BLaER1 (cell line): ENCODE data around the gene R3HDM2.

ENCODE experiments used
- H3K27ac ChIP-seq: shearing (Covaris generic); formaldehyde crosslinking; 2 replicates; pipeline ENCODE4 v1.8.1; 2022
- H3K27me3 ChIP-seq: shearing (Covaris generic); formaldehyde crosslinking; 2 replicates; pipeline ENCODE4 v1.8.1; 2022
- H3K36me3 ChIP-seq: shearing (Covaris generic); formaldehyde crosslinking; 2 replicates; pipeline ENCODE4 v1.8.1; 2022
- H3K4me1 ChIP-seq: shearing (Covaris generic); formaldehyde crosslinking; 2 replicates; pipeline ENCODE4 v1.8.1; 2022
- H3K4me2 ChIP-seq: shearing (Covaris generic); formaldehyde crosslinking; 2 replicates; pipeline ENCODE4 v1.8.1; 2022
- H3K4me3 ChIP-seq: shearing (Covaris generic); formaldehyde crosslinking; 2 replicates; pipeline ENCODE4 v1.8.1; 2022
- H3K9ac ChIP-seq: shearing (Covaris generic); formaldehyde crosslinking; 2 replicates; pipeline ENCODE4 v1.8.1; 2022
- H3K9me3 ChIP-seq: shearing (Covaris generic); formaldehyde crosslinking; 2 replicates; pipeline ENCODE4 v1.8.1; 2022
- H4K20me1 ChIP-seq: shearing (Covaris generic); formaldehyde crosslinking; 2 replicates; pipeline ENCODE4 v1.8.1; 2022
- Cebpa-rat ChIP-seq: shearing (Covaris generic); IDR thresholded peaks from 2 replicates; pipeline ENCODE4 v1.8.1; 2022

R3HDM2 gene

DNA sequence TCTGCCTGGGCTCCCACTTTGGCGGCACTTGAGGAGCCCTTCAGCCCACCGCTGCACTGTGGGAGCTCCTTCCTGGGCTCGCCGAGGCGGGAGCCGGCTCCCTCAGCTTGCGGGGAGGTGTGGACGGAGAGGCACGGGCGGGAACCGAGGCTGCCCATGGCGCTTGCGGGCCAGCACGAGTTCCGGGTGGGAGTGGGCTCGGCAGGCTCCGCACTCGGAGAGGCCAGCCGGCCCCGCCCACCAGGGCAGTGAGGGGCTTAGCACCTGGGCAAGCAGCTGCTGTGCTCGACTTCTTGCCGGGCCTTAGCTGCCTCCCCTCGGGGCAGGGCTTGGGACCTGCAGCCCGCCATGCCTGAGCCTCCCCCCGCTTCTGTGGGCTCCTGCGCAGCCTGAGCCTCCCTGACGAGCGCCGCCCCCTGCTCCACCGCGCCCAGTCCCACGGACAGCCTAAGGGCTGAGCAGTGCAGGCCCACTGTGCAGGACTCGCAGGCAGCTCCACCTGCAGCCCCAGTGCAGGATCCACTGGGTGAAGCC lies 44.6 kb downstream of the R3HDM2 start:
- Histone ChIP-seq H3K4me2 (no peak overlapping the region), H3K27me3 (no peaks in the 10 kb centered on the region), H3K9me3 (no peaks in the 10 kb centered on the region), H3K9ac (no peak overlapping the region), H3K4me3 (no peak overlapping the region), H3K4me1 (no peaks in the 10 kb centered on the region), H4K20me1 (no peaks in the 10 kb centered on the region; the same call in 1 of the 2 replicates), H3K27ac (no peak overlapping the region), H3K36me3 (peaks cover 48% of the 10 kb centered on the region)
- no peak for TF ChIP-seq Cebpa-rat

DNA sequence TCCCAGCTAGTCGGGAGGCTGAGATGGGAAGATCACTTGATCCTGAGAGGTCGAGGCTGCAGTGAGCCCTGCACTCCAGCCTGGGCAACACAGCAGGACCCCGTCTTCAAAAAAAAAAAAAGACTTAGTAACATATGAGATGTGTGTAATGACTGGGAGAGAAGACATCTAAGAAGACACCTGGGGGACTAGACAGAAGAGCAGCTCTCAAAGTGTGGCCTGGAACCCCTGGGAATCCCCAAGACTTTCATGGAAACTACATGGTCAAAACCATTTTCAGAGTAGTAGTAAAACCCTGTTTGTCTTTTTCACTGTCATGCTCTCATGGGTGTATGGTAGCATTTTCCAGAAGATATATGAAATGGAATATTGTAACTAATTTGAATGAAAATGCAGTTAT lies 45.3 kb downstream of the R3HDM2 start:
- Histone ChIP-seq H3K4me3 (no peak overlapping the region), H4K20me1 (no peaks in the 10 kb centered on the region; the same call in 1 of the 2 replicates), H3K9ac (no peak overlapping the region), H3K9me3 (no peaks in the 10 kb centered on the region), H3K4me2 (no peak overlapping the region), H3K27ac (no peak overlapping the region), H3K36me3 (peaks cover 48% of the 10 kb centered on the region), H3K27me3 (no peaks in the 10 kb centered on the region), H3K4me1 (no peaks in the 10 kb centered on the region)
- TF ChIP-seq Cebpa-rat, result no peak

DNA sequence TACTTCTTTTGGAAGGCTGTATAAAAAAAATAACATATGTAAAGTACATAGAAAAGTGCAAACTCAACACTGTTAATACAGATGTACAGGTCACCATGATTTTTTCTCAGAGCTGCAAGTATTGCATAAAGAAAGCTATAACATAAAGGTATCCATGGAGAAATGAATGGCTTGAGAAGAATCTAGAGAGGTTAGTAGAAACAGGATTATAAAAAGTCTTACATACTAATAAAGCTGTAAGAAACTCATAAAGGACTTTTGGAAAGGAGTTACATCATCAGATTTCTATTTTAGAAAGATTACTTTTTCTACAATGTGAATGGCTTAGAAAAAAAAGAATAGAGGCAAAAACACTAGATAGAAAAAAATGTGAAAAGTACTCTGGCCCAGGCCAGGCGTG lies 46.4 kb downstream of the R3HDM2 start:
- H3K36me3 ChIP-seq, result peaks cover 42% of the 10 kb centered on the region
- H3K27me3 ChIP-seq, result no peaks in the 10 kb centered on the region
- no peak overlapping the region for H3K4me3 ChIP-seq
- H3K9ac ChIP-seq, result no peak overlapping the region
- TF ChIP-seq Cebpa-rat, result no peak
- H4K20me1 ChIP-seq, result no peaks in the 10 kb centered on the region; the same call in 1 of the 2 replicates
- H3K4me1 ChIP-seq, result no peaks in the 10 kb centered on the region
- no peak overlapping the region for H3K4me2 ChIP-seq
- H3K9me3 ChIP-seq, result no peaks in the 10 kb centered on the region
- H3K27ac ChIP-seq, result no peak overlapping the region

DNA sequence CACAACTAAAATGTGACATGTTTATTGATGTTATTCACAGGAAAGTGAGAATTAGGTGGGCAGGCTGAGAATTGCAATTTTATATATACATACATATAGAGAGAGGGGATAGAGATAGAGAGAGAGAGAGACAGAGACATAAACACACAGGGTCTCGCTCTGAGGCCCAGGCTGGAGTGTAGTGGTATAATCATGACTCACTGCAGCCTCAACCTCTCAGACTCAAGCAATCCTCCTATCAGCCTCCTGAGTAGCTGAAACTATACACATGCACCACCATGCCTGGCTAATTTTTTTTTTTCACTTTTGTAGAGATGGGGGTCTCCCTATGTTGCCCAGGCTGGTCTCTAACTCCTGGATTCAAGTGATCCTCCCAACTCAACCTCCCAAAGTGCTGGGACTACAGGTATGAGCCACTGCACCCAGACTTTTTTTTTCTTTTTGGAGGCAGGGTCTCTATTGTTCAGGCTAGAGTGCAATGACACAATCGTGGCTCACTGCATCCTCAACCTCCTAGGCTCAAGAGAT lies 49.1 kb downstream of the R3HDM2 start:
- no peak for TF ChIP-seq Cebpa-rat
- Histone ChIP-seq H4K20me1 (no peaks in the 10 kb centered on the region), H3K9ac (no peak overlapping the region), H3K9me3 (no peaks in the 10 kb centered on the region), H3K4me2 (no peak overlapping the region), H3K4me3 (no peak overlapping the region), H3K36me3 (peaks cover 41% of the 10 kb centered on the region), H3K27me3 (no peaks in the 10 kb centered on the region), H3K27ac (no peak overlapping the region), H3K4me1 (no peaks in the 10 kb centered on the region)

DNA sequence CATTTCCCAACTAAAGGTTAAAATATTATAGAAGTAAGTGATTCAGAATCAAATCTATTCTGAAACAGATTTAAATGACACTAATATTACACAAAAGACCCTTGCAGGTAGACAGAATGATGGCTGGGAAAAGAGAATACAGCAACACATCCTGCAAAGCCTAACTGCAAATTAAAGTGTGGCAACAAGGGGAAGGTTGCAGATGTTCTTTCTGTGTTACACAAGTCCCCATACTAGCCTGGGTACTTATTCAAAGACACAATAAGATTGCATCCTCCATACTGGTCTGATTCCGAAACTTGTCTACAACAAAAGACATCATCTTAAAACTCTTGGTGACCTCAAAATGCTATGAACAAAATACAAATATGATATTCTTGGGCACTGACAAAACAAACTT lies 50.5 kb downstream of the R3HDM2 start:
- Histone ChIP-seq H3K36me3 (peaks cover 42% of the 10 kb centered on the region), H3K4me3 (no peak overlapping the region), H3K9me3 (no peaks in the 10 kb centered on the region), H3K4me2 (no peak overlapping the region), H3K27me3 (no peaks in the 10 kb centered on the region), H3K27ac (no peak overlapping the region), H3K4me1 (no peaks in the 10 kb centered on the region), H4K20me1 (no peaks in the 10 kb centered on the region), H3K9ac (no peak overlapping the region)
- no peak for TF ChIP-seq Cebpa-rat

DNA sequence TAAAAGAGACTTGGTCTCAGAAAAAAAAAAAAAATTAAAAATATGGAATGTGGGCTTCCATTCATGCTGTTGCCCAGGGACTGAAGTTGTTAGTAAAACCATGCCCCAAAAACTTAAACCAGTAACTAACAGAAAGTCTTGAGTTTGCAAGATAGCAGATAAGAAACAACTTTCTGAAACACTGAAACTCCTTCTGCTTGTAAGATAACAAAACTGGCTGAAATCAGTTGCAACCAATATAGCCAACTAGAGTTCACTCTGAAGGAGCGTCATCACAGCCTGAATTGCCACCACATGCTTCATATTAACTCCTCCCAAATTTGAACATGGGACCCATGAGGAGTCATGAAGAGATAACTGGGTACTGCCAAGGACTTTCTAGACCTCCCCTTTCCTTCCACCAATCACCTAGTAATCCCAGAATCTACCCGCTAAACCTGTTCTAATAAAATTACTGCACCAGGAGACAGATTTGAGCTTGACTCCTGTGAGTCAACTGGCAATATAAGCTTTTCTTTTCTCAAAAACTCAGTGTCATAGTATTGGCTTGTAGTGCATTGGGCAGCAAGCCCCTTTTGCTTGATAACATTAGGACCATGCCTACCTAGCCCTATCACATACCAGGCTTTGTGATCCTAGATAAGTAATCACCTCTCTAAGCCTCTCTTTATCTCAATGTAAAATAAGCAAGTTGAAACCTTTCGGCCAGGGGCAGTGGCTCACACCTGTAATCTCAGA lies 53.6 kb downstream of the R3HDM2 start:
- H3K36me3 ChIP-seq, result peaks cover 56% of the 10 kb centered on the region
- H3K9me3 ChIP-seq, result 0 out of 2 replicates have a peak, but pooled peaks cover 4% of the 10 kb centered on the region
- H3K27ac ChIP-seq, result no peak overlapping the region
- no peak for TF ChIP-seq Cebpa-rat
- no peak overlapping the region for H3K4me2 ChIP-seq
- H4K20me1 ChIP-seq, result no peaks in the 10 kb centered on the region
- no peak overlapping the region for H3K9ac ChIP-seq
- H3K4me1 ChIP-seq, result no peaks in the 10 kb centered on the region
- H3K4me3 ChIP-seq, result no peak overlapping the region
- no peaks in the 10 kb centered on the region for H3K27me3 ChIP-seq

DNA sequence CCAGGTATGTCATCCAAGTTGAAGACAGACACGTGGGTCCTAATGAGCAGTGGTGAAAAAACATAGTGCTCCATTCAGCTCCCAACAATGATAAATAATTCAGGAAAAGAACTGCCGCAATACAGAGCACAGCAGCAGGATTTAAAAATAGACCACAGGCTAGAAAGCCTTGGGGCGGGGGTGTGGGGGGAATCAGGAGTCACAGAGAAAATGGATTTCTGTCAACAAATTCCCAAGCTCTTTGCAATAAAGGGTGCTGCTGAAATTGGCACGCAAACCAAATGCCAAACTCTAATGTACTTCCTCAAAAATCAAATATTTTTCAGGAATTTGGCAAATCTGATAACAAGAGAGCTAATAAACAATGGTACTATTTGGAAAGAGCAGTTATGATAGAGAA lies 58.6 kb downstream of the R3HDM2 start:
- Histone ChIP-seq H3K9me3 (peaks cover 25% of the 10 kb centered on the region), H4K20me1 (no peaks in the 10 kb centered on the region), H3K4me2 (no peak overlapping the region), H3K9ac (no peak overlapping the region), H3K4me1 (no peaks in the 10 kb centered on the region), H3K36me3 (peaks cover 67% of the 10 kb centered on the region), H3K27ac (no peak overlapping the region), H3K4me3 (no peak overlapping the region), H3K27me3 (no peaks in the 10 kb centered on the region)
- TF ChIP-seq Cebpa-rat, result no peak

DNA sequence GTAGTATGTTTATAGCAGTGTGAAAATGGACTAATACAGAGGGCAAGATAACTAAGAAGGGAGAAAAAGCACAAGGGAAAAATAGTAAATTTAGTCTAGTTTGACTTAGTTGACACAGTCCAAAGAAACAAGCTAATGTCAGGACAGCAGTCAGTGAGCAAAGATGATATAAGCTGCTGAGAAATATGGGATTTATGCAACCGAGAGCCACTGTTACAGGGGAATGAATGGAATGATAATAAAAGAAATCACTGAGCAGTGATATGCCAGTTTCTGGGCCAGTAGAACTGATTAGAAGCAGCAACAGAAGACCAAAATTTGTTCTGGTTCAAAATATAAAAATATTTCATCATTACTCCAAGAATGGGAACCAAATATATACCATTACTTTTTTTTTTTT lies 60.1 kb downstream of the R3HDM2 start:
- H3K9me3 ChIP-seq, result peaks cover 40% of the 10 kb centered on the region
- H3K4me1 ChIP-seq, result no peaks in the 10 kb centered on the region
- H4K20me1 ChIP-seq, result no peaks in the 10 kb centered on the region
- no peak for TF ChIP-seq Cebpa-rat
- no peak overlapping the region for H3K9ac ChIP-seq
- no peak overlapping the region for H3K4me3 ChIP-seq
- no peak overlapping the region for H3K4me2 ChIP-seq
- H3K27ac ChIP-seq, result no peak overlapping the region
- peaks cover 68% of the 10 kb centered on the region for H3K36me3 ChIP-seq
- no peaks in the 10 kb centered on the region for H3K27me3 ChIP-seq

DNA sequence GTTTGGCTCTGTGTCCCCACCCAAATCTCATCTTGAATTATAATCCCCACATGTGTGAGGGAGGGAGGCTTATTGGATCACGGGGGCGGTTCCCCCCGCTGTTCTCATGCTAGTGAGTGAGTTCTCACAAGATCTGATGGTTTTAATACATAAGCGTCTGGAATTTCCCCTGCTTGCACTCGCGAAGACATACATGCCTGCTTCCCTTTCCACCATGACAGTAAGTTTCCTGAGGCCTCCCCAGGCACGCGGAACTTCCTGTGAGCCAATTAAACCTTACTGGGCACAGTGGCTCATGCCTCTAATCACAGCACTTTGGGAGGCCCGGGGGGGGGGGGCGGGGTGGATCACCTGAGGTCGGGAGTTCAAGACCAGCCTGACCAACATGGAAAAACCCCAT lies 60.8 kb downstream of the R3HDM2 start:
- Histone ChIP-seq H3K4me1 (no peaks in the 10 kb centered on the region), H4K20me1 (no peaks in the 10 kb centered on the region), H3K27ac (no peak overlapping the region), H3K4me3 (no peak overlapping the region), H3K9me3 (peaks cover 44% of the 10 kb centered on the region), H3K36me3 (peaks cover 68% of the 10 kb centered on the region), H3K4me2 (no peak overlapping the region), H3K27me3 (no peaks in the 10 kb centered on the region), H3K9ac (no peak overlapping the region)
- no peak for TF ChIP-seq Cebpa-rat

DNA sequence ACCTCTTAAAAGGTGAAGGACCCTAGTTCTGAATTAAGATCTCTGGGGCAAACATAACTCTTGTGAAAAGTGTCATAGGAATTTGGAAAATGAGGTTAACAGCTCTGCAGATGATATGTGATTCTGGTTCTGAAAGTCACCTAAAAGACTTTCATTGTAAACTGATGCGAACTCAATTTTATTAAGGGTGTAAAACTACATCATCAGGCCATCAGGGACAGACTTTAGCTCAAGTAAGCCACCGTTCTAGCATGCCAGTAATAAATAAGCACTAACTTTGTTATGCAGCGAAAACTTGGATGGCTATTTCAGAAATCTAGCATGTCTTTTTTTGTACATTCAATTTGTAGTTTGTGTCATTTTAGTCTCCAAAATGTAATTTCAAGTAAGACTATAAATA lies 61.6 kb downstream of the R3HDM2 start:
- H3K4me1 ChIP-seq, result no peaks in the 10 kb centered on the region
- no peak overlapping the region for H3K4me3 ChIP-seq
- H4K20me1 ChIP-seq, result no peaks in the 10 kb centered on the region
- no peak overlapping the region for H3K4me2 ChIP-seq
- no peaks in the 10 kb centered on the region for H3K27me3 ChIP-seq
- H3K36me3 ChIP-seq, result peaks cover 69% of the 10 kb centered on the region
- peaks cover 44% of the 10 kb centered on the region for H3K9me3 ChIP-seq
- no peak for TF ChIP-seq Cebpa-rat
- H3K27ac ChIP-seq, result no peak overlapping the region
- H3K9ac ChIP-seq, result no peak overlapping the region
